Upper lobe of left lung (tissue), 6 donors: ENCODE results near the gene EIF3F. TPM values are rescaled to one million over a fixed set of nuclear protein-coding genes. Genes with fewer than 3 reads are reported as not detected.

Experiments
- ATAC-seq, 2 donors: fragments of 200-7000 bp; cut with Tn5 transposase; one replicate each; pipeline ENCODE4 v1.9.1; 2022; ENCODE audit warnings: mild to moderate bottlenecking in 2 of 2, moderate library complexity in 2 of 2; ENCODE audit not compliant: low FRiP score in 2 of 2
- DNase-seq, 2 donors: peaks; one replicate each; pipeline ENCODE4 v3.0.0-alpha.2; 2019 to 2020
- H3K27ac ChIP-seq, 4 donors: fragments of 200-600 bp; sonication (generic); one replicate each; pipeline ENCODE4 v1.5.1; 2016 to 2019
- H3K27me3 ChIP-seq, 4 donors: fragments of 200-600 bp; sonication (generic); one replicate each; pipeline ENCODE4 v1.5.1; 2017 to 2019
- H3K36me3 ChIP-seq, 4 donors: fragments of 200-600 bp; sonication (generic); one replicate each; pipeline ENCODE4 v1.5.1; 2016 to 2019
- H3K4me1 ChIP-seq, 4 donors: fragments of 200-600 bp; sonication (generic); one replicate each; pipeline ENCODE4 v1.5.1; 2018 to 2019
- H3K4me3 ChIP-seq, 4 donors: fragments of 200-600 bp; sonication (generic); one replicate each; pipeline ENCODE4 v1.5.1; 2017 to 2019; ENCODE audit warnings: mild to moderate bottlenecking in 2 of 4, moderate library complexity in 1 of 4
- H3K9me3 ChIP-seq, 4 donors: fragments of 200-600 bp; sonication (generic); one replicate each; pipeline ENCODE4 v1.5.1; 2018 to 2019
- CTCF ChIP-seq, 6 experiments: fragments of 450-650 bp in 4 of 6; fragments of 200-600 bp in 2 of 6; sonication (generic) in 2 of 6; IDR thresholded peaks; one replicate each; pipeline ENCODE4 v1.5.1; 2016 to 2019; ENCODE audit warnings: antibody characterized with exemption in 6 of 6
- EP300 ChIP-seq, 4 donors: sonication (generic); formaldehyde crosslinking; IDR thresholded peaks; one replicate each; pipeline ENCODE4 v1.5.1; 2017; ENCODE audit warnings: antibody characterized with exemption in 4 of 4, control low read depth in 2 of 4
- POLR2A ChIP-seq, 4 donors: fragments of 450-650 bp; IDR thresholded peaks; one replicate each; pipeline ENCODE4 v1.5.1; 2016 to 2017; ENCODE audit warnings: antibody characterized with exemption in 4 of 4, mild to moderate bottlenecking in 2 of 4
- POLR2AphosphoS5 ChIP-seq, 2 donors: sonication (generic); formaldehyde crosslinking; IDR thresholded peaks; one replicate each; pipeline ENCODE4 v1.5.1; 2017; ENCODE audit warnings: antibody characterized with exemption in 2 of 2
- WGBS, 2 donors: methylation state at CpG; one replicate each; pipeline ENCODE4 v1.1.5; 2017 to 2018; 5-methylcytosine and 5-hydroxymethylcytosine counted together
- total RNA-seq, 6 donors: library from RNA; depleted of rRNA in 4 of 6; stranded (reverse); fragments of >200 nt in 4 of 6; gene quantifications; one replicate each; pipeline versions ENCODE4 v1.1.0 to v1.2.1, GENCODE V29; 2016 to 2021
- donor health status: DM: no; HTN: no; CAD: no; lungs with moderate emphysema.
- donor health status: DM: no; HTN: yes; CAD: no; lungs with severe emphysema.

The EIF3F gene
- total RNA-seq, 6 donors from 2014 or later, result 135 to 321 (median 235) TPM

- Histone ChIP-seq H3K4me1 (peaks cover 13 to 23% (median 20%) of the 10 kb centered on the region in 4 donors), H3K4me3 (no peak overlapping the region), H3K27ac (no peak overlapping the region), H3K27me3 (peaks cover 0 to 26% (median 20%) of the 10 kb centered on the region in 4 donors), H3K9me3 (no peaks in the 10 kb centered on the region), H3K36me3 (no peaks in the 10 kb centered on the region)
- 22 to 37% methylated on average over 4 of the region's 4 CpGs for WGBS, 2 donors
- no peak for TF ChIP-seq CTCF (IDR thresholded peaks at IDR 0.05)
- TF ChIP-seq POLR2A (IDR thresholded peaks at IDR 0.05), result no peak
- no peak for TF ChIP-seq POLR2AphosphoS5 (IDR thresholded peaks at IDR 0.05)
- TF ChIP-seq EP300 (IDR thresholded peaks at IDR 0.05), result no peak
- ATAC-seq (no peak), DNase-seq (no peak)
These were observed 29.3 kb downstream of the EIF3F start for GRCh38 chr11:8016440-8016839.

DNA sequence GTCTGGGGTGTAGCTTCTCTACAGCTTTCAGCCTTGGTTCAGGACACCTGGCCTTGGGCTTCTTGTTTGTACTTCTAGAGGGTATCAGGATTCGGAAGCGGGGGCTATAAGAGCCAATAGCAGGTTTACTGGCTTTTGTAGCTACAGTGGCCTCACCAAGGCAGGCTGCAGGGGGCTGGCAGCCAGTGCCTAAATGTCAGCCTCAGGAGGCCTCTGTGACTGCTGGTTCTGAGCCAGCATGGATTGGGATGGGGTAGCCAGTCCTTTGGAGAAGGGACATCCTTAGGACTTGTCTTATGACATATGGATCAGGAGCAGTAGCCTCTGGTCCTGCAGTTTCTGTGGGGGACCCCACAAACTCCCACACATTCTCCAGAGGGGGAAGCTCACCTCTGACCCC, 29.9 kb downstream of the EIF3F start:
- 92% methylated on average over 2 of the region's 2 CpGs; no CpG with 5 or more reads in 1 of the 2 donors for WGBS, 2 donors
- H3K9me3 ChIP-seq, result no peaks in the 10 kb centered on the region
- ATAC-seq (no peak), DNase-seq (no peak)
- H3K36me3 ChIP-seq, result no peaks in the 10 kb centered on the region
- H3K4me1 ChIP-seq, result peaks cover 13 to 23% (median 20%) of the 10 kb centered on the region in 4 donors
- peaks cover 0 to 26% (median 20%) of the 10 kb centered on the region in 4 donors for H3K27me3 ChIP-seq
- H3K27ac ChIP-seq, result no peak overlapping the region
- TF ChIP-seq EP300 (IDR thresholded peaks at IDR 0.05) (no peak), POLR2AphosphoS5 (IDR thresholded peaks at IDR 0.05) (no peak), CTCF (IDR thresholded peaks at IDR 0.05) (no peak), POLR2A (IDR thresholded peaks at IDR 0.05) (no peak)
- H3K4me3 ChIP-seq, result no peak overlapping the region

GRCh38 chr11:8017894-8018483, 30.9 kb downstream of the EIF3F start:
- TF ChIP-seq POLR2A (IDR thresholded peaks at IDR 0.05), result no peak
- no peak for TF ChIP-seq CTCF (IDR thresholded peaks at IDR 0.05)
- TF ChIP-seq POLR2AphosphoS5 (IDR thresholded peaks at IDR 0.05), result no peak
- TF ChIP-seq EP300 (IDR thresholded peaks at IDR 0.05), result no peak
- Histone ChIP-seq H3K4me3 (peak overlapping the region in 3 of 4 donors; percentile 48 to 59 (median 58)), H3K27me3 (peaks cover 0 to 26% (median 20%) of the 10 kb centered on the region in 4 donors), H3K9me3 (no peaks in the 10 kb centered on the region), H3K27ac (peak overlapping the region in 1 of 4 donors; percentile 77), H3K4me1 (peaks cover 13 to 23% (median 20%) of the 10 kb centered on the region in 4 donors), H3K36me3 (no peaks in the 10 kb centered on the region)
- DNase-seq, result peak in 1 of 2 donors; percentile 37
- ATAC-seq, result peak in 1 of 2 donors; percentile 1
- WGBS, 2 donors, result 51 to 52% methylated on average over 12 of the region's 13 CpGs

DNA sequence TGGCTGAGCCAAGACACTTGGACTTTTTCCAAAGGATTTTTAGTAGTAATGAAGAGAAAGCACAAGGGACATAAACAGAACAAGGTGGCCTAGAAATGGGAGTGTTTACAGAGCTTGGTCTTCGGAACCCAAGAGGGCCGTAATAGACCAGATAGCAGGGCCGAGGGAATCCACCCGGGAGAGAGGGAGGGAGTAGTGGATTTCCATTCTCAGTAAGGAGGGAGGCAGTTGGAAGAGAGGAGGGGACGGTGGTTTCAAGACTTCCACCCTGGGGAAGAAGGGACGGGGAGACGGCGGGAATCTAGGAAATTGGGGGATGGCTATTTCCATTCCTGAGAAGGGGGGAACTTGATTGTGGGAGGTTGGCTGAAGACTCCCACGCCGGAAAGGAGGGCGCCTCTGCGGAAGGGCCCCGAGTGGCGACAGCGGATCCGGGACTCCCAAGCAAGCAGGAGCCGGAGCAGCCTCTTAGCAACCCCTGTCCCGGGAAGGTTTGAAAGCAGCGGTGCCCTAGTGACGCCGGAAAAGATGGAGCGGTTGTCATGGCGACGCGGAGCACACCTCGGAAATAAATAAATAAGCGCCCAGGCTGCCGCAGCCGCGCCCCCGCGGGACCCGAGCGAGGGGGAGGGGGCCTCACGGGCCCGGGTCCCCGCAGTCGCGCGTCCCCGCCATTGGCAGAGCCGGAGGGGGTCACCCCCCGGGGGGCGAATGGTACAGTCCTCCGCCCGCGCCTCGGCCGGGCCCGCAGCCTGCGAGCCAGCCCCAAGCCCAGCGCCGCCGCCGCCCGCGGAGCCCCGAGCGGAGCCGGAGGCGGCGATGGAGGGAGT, 31.6 kb downstream of the EIF3F start:
- no peaks in the 10 kb centered on the region for H3K36me3 ChIP-seq
- peak in 1 of 2 donors; percentile 82 for ATAC-seq
- H3K27me3 ChIP-seq, result peaks cover 0 to 26% (median 20%) of the 10 kb centered on the region in 4 donors
- TF ChIP-seq POLR2A (IDR thresholded peaks at IDR 0.05), result no peak
- no peak for TF ChIP-seq CTCF (IDR thresholded peaks at IDR 0.05)
- TF ChIP-seq EP300 (IDR thresholded peaks at IDR 0.05), result no peak
- no peak for TF ChIP-seq POLR2AphosphoS5 (IDR thresholded peaks at IDR 0.05)
- peaks cover 13 to 23% (median 20%) of the 10 kb centered on the region in 4 donors for H3K4me1 ChIP-seq
- 4% methylated on average over 30 to 37 of the region's 62 CpGs for WGBS, 2 donors
- H3K4me3 ChIP-seq, result peak overlapping the region; percentile 31 to 59 (median 53)
- peak in 1 of 2 donors; percentile 28 for DNase-seq
- peak overlapping the region; percentile 11 to 77 (median 55) for H3K27ac ChIP-seq
- H3K9me3 ChIP-seq, result no peaks in the 10 kb centered on the region
